GM23248 (cell line): ENCODE measurements around the gene MYH6.
"Not testable (repeated sequence)": the region's sequence is repeated elsewhere in the genome, so short reads cannot be mapped to it uniquely, and the experiment has no call there.

Source experiments
- EZH2 ChIP-seq: fragments of 200-600 bp; sonication (generic); IDR thresholded peaks from 2 replicates; pipeline ENCODE4 v1.6.1; 2018; ENCODE audit warnings: antibody characterized with exemption, mild to moderate bottlenecking; ENCODE audit not compliant: insufficient read depth, poor library complexity, severe bottlenecking
- EZH2phosphoT487 ChIP-seq: fragments of 200-600 bp; sonication (generic); IDR thresholded peaks from 2 replicates; pipeline ENCODE4 v1.6.1; 2018; ENCODE audit warnings: antibody characterized with exemption, moderate library complexity, mild to moderate bottlenecking, low read depth; ENCODE audit not compliant: insufficient read depth

DNA sequence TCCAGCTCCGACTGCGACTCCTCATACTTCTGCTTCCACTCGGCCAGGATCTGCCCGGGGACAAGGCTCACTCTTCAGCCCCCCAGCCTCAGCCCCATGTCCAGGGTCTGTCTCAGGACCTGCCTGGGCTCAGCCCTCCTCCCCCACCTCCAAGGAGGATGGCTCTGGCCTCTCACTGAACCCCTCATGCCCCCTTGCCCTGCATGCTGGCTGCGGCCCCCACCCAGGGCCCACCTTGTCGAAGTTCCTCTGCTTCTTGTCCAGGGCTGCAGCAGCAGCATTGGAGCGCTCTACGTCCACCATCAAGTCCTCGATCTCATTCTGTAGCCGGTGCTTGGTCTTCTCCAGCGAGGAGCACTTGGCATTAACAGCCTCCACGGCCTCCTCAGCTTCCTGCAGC lies 9.2 kb upstream of the MYH6 start:
- not testable (repeated sequence) for TF ChIP-seq EZH2, EZH2phosphoT487
